ENCODE measurements around the gene CHRM2.

The CHRM2 gene

DNA sequence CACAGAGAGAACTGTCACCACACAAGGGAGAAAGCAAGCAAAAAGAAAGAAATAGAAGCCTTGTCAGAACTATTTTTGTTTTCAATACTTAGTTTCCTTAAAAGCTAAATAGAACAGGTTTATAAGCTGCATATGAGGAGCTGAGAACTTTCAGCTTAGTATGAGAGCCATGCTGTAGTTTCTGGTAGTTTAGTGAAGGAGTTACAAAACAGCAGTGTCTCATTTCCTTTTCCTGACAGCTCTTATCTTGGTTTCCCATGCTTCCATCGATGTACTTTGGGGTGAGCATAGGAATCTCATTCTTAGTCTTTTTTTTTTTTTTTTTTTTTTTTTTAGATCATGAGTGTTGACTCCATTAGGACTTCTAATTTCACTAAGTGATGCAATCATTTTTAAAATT lies 8.6 kb upstream of the CHRM2 start:
- H3K4me3 ChIP-seq (replicated peaks; ENCODE audit: low read depth, low read length), result no peak overlapping the region

DNA sequence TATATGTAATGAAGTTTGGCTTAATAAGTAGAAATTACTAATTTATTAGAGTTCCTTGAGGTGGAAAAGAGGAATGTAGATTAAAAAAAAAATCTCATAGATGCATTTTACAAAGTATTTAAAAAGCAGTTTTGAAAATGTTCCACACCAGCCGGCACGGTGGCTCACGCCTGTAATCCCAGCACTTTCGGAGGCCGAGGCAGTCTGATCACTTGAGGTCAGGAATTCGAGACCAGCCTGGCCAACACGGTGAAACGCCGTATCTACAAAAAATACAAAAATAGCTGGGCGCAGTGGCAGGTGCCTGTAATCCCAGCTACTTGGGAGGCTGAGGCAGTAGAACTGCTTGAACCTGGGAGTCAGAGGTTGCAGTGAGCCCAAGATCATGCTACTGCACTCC lies 3.2 kb upstream of the CHRM2 start:
- no peak for DNase-seq (ENCODE audit: extremely low read depth, insufficient read length)
- Histone ChIP-seq H3K27me3 (replicated peaks; ENCODE audit: control insufficient read depth, insufficient read depth, low read length) (no peaks in the 10 kb centered on the region), H3K36me3 (ENCODE audit: control insufficient read depth, insufficient read depth, low read length) (no peaks in the 10 kb centered on the region), H3K4me3 (replicated peaks; ENCODE audit: low read depth, low read length) (no peak overlapping the region)
- TF ChIP-seq, protein P1, sequence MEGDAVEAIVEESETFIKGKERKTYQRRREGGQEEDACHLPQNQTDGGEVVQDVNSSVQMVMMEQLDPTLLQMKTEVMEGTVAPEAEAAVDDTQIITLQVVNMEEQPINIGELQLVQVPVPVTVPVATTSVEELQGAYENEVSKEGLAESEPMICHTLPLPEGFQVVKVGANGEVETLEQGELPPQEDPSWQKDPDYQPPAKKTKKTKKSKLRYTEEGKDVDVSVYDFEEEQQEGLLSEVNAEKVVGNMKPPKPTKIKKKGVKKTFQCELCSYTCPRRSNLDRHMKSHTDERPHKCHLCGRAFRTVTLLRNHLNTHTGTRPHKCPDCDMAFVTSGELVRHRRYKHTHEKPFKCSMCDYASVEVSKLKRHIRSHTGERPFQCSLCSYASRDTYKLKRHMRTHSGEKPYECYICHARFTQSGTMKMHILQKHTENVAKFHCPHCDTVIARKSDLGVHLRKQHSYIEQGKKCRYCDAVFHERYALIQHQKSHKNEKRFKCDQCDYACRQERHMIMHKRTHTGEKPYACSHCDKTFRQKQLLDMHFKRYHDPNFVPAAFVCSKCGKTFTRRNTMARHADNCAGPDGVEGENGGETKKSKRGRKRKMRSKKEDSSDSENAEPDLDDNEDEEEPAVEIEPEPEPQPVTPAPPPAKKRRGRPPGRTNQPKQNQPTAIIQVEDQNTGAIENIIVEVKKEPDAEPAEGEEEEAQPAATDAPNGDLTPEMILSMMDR (IDR thresholded peaks at IDR 0.05; ENCODE audit: insufficient read depth, low read length, poor library complexity, severe bottlenecking), result no peak

More for the DNA sequence above, 8.6 kb upstream of the CHRM2 start:
- TF ChIP-seq, protein P1 (IDR thresholded peaks at IDR 0.05; ENCODE audit: insufficient read depth, low read length, poor library complexity, severe bottlenecking), result no peak
- Histone ChIP-seq H3K36me3 (ENCODE audit: control insufficient read depth, insufficient read depth, low read length) (no peaks in the 10 kb centered on the region), H3K27me3 (replicated peaks; ENCODE audit: control insufficient read depth, insufficient read depth, low read length) (no peaks in the 10 kb centered on the region)
- DNase-seq (ENCODE audit: extremely low read depth, insufficient read length), result no peak

DNA sequence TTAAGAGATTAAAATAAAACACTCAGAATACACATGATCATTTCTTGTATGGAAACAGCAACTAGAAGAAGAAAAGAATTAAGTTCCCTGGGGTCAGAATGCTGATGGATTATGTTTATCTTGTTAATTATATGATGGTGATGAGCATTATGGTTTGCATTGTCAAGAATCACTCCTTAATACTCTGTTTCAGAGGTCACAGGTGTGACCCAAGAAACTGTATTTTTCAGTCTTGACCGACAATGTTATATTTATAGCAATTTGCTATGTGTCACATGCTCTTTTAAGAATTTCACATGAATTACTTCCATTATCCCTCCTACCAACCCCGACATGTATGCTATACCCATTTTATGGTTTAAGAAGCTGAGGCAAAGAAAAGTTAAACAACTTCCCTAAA lies 2.7 kb upstream of the CHRM2 start:
- no peak overlapping the region for H3K4me3 ChIP-seq (replicated peaks; ENCODE audit: low read depth, low read length)
- no peaks in the 10 kb centered on the region for H3K27me3 ChIP-seq (replicated peaks; ENCODE audit: control insufficient read depth, insufficient read depth, low read length)
- DNase-seq (ENCODE audit: extremely low read depth, insufficient read length), result no peak
- no peaks in the 10 kb centered on the region for H3K36me3 ChIP-seq (ENCODE audit: control insufficient read depth, insufficient read depth, low read length)
- TF ChIP-seq, protein P1 (IDR thresholded peaks at IDR 0.05; ENCODE audit: insufficient read depth, low read length, poor library complexity, severe bottlenecking), result no peak

DNA sequence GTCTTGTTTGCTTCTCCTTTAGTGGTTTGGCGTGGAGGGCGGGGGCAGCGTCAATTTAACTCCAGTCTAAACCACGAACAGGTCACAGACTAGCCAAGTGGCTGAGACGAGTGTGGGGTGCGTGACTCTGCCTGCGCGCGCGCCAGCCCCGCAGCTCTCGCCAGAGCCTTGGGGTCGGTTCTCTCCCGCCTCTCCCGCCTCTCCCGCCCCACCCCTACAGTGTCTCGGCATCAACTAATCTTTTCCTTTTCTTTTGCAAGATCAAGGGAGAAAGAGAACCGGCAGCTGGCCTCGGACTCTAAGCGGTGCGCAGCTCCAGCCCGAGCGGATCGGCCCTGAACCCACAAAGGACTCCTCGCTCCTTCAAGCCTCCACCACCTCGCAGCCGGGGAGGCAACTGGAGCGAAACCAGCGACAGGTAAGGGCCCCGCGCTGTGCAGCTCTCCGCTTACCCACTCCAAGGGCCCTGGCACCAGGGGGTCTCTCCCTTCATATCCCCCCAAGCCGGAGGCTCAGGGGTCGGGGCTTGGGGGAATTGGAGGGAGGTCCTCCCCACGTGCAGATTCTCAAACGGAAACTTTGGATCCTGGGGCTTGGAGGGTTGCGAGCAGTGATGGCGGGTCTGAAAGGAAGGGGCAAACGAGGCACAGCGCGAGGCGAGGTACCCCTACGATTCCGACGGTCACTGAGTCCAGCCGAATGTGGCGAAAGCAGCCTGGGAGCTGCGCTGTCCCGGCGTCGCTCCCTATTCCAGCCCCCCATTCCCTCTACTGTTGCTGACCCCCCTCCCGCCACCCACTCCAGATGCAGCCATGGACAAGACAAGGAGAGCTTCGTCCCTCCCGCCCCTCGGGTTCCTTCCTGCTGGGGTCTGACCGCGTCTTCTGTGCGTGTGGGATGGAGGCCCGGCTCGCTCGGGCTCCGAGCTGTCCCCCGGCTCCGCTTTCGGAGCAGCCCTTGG lies 829 bp downstream of the CHRM2 start:
- TF ChIP-seq, protein P1 (IDR thresholded peaks at IDR 0.05; ENCODE audit: insufficient read depth, low read length, poor library complexity, severe bottlenecking), result no peak
- no peak overlapping the region for H3K4me3 ChIP-seq (replicated peaks; ENCODE audit: low read depth, low read length)
- no peaks in the 10 kb centered on the region for H3K36me3 ChIP-seq (ENCODE audit: control insufficient read depth, insufficient read depth, low read length)
- H3K27me3 ChIP-seq (replicated peaks; ENCODE audit: control insufficient read depth, insufficient read depth, low read length), result no peaks in the 10 kb centered on the region
- DNase-seq (ENCODE audit: extremely low read depth, insufficient read length), result peak; percentile 5

DNA sequence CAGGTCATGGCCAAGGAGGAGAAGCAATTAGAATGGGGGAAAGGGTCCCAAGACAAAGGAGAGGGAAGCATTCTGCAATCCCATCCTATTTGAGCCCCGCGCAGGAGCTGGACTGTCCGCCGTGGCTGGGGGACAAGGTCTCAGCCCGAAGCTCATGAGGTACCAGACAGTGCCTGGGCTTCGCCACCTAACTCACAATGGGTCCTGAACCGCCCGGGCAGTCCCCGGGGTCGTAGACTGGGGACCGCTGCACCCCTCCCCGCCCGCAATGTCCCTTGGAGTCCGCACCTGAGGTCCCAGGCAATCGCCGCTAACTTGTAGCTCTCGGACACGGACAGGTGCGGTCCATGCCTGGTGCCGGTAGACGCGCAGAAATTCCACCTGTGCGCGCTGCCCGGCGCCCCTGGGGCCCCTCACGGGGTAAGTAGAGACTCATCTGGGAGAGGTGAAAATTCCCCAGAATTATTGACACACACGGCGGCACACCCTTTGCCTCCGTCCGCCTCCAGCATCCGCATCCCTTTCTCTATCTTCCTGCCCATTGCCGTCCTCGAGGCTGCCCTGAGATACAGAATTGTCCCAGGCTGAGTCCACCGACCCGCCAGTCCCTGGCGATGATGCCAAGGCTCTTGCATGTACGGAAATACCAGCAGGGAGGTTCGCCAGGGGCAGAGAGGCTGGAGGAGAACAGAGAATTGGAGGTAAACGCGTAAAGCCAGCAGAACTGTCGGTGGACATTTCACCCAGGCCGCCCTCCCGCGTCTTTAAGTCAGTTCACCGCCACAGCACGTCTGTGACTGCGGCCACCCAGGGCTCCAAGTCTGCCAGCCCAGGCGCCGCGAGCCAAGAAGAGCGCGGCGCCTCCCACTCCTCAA lies 1.8 kb downstream of the CHRM2 start:
- TF ChIP-seq, protein P1 (IDR thresholded peaks at IDR 0.05; ENCODE audit: insufficient read depth, low read length, poor library complexity, severe bottlenecking), result no peak
- Histone ChIP-seq H3K27me3 (replicated peaks; ENCODE audit: control insufficient read depth, insufficient read depth, low read length) (no peaks in the 10 kb centered on the region), H3K36me3 (ENCODE audit: control insufficient read depth, insufficient read depth, low read length) (no peaks in the 10 kb centered on the region), H3K4me3 (replicated peaks; ENCODE audit: low read depth, low read length) (no peak overlapping the region)
- peak; percentile 2 for DNase-seq (ENCODE audit: extremely low read depth, insufficient read length)

Data from GM06990 (cell line).